ENCODE results near the gene TNS3.

The TNS3 gene

GRCh38 chr7:47236480-47237129 is 345.3 kb downstream of the TNS3 start:
- DNase-seq: no peak
- Histone ChIP-seq H3K36me3 (no peaks in the 10 kb centered on the region), H3K27ac (no peak overlapping the region), H3K4me3 (ENCODE audit: low read depth, low read length) (no peak overlapping the region), H3K27me3 (ENCODE audit: insufficient read depth, low read depth, severe bottlenecking) (no peaks in the 10 kb centered on the region), H3K9me3 (ENCODE audit: severe bottlenecking) (no peaks in the 10 kb centered on the region)
- no peak for TF ChIP-seq CTCF (IDR thresholded peaks at IDR 0.05; ENCODE audit: low read depth, low read length)

- DNase-seq: no peak
- Histone ChIP-seq H3K36me3 (no peaks in the 10 kb centered on the region), H3K27ac (no peak overlapping the region), H3K27me3 (ENCODE audit: insufficient read depth, low read depth, severe bottlenecking) (no peaks in the 10 kb centered on the region), H3K4me3 (ENCODE audit: low read depth, low read length) (no peak overlapping the region), H3K9me3 (ENCODE audit: severe bottlenecking) (no peaks in the 10 kb centered on the region)
- no peak for TF ChIP-seq CTCF (IDR thresholded peaks at IDR 0.05; ENCODE audit: low read depth, low read length)
These were observed 347.9 kb downstream of the TNS3 start for GRCh38 chr7:47233996-47234395.

GRCh38 chr7:47232751-47233412 is 349.0 kb downstream of the TNS3 start:
- H3K9me3 ChIP-seq (ENCODE audit: severe bottlenecking): no peaks in the 10 kb centered on the region
- H3K27me3 ChIP-seq (ENCODE audit: insufficient read depth, low read depth, severe bottlenecking): no peaks in the 10 kb centered on the region
- H3K27ac ChIP-seq: no peak overlapping the region
- no peak overlapping the region for H3K4me3 ChIP-seq (ENCODE audit: low read depth, low read length)
- 0 out of 2 replicates have a peak, but pooled peaks have one; percentile 19 for TF ChIP-seq CTCF (IDR thresholded peaks at IDR 0.05; ENCODE audit: low read depth, low read length)
- DNase-seq: no peak
- H3K36me3 ChIP-seq: no peaks in the 10 kb centered on the region

GRCh38 chr7:47231627-47232026 is 350.3 kb downstream of the TNS3 start:
- H3K9me3 ChIP-seq (ENCODE audit: severe bottlenecking): no peaks in the 10 kb centered on the region
- no peaks in the 10 kb centered on the region for H3K27me3 ChIP-seq (ENCODE audit: insufficient read depth, low read depth, severe bottlenecking)
- H3K4me3 ChIP-seq (ENCODE audit: low read depth, low read length): no peak overlapping the region
- DNase-seq: no peak
- no peak for TF ChIP-seq CTCF (IDR thresholded peaks at IDR 0.05; ENCODE audit: low read depth, low read length)
- no peak overlapping the region for H3K27ac ChIP-seq
- H3K36me3 ChIP-seq: no peaks in the 10 kb centered on the region

GRCh38 chr7:47231032-47231431 is 350.9 kb downstream of the TNS3 start:
- no peak for DNase-seq
- no peaks in the 10 kb centered on the region for H3K36me3 ChIP-seq
- no peak for TF ChIP-seq CTCF (IDR thresholded peaks at IDR 0.05; ENCODE audit: low read depth, low read length)
- H3K9me3 ChIP-seq (ENCODE audit: severe bottlenecking): no peaks in the 10 kb centered on the region
- no peaks in the 10 kb centered on the region for H3K27me3 ChIP-seq (ENCODE audit: insufficient read depth, low read depth, severe bottlenecking)
- no peak overlapping the region for H3K4me3 ChIP-seq (ENCODE audit: low read depth, low read length)
- H3K27ac ChIP-seq: no peak overlapping the region
